T-cell (primary cell): ENCODE measurements around the gene ACSL6. TPM values are rescaled to one million over a fixed set of nuclear protein-coding genes. Genes with fewer than 3 reads are reported as not detected.

Experiments used
- ATAC-seq, 4 experiments: fragments of 200-7000 bp in 3 of 4; fragments of 150-1000 bp in 1 of 4; cut with Tn5 transposase; replicated peaks in 1 of 4; 1 replicate in 3 of 4; 2 replicates in 1 of 4; pipeline ENCODE4 v1.10.0; 2021; ENCODE audit warnings: moderate library complexity in 3 of 4, mild to moderate bottlenecking in 2 of 4, moderate number of reproducible peaks in 1 of 4
- CTCF ChIA-PET, 2 donors: fragments of 300-600 bp; sonication (Branson Sonifier 250); formaldehyde crosslinking; loops; one replicate each; lab custom pipeline; 2022; ENCODE audit warnings: antibody characterized with exemption in 2 of 2; lab: Charles Lee
- POLR2A ChIA-PET, 2 donors: fragments of 300-600 bp; sonication (Branson Sonifier 250); formaldehyde crosslinking; loops; one replicate each; lab custom pipeline; 2022; ENCODE audit warnings: antibody characterized with exemption in 2 of 2; lab: Charles Lee
- DNase-seq, 35 experiments: peaks; one replicate each; pipeline versions ENCODE4 v3.0.0 to v3.0.0-alpha.2; 2013 to 2023
- H3K27ac ChIP-seq: one replicate; pipeline ENCODE4 v1.5.1; 2013; ENCODE audit warnings: low read length
- H3K27me3 ChIP-seq, 2 experiments: replicated peaks in 1 of 2; 1 replicate in 1 of 2; 2 replicates in 1 of 2; pipeline versions ENCODE4 v1.6.1 to v1.7.0; 2013; ENCODE audit warnings: low read length in 1 of 2, mixed read lengths in 1 of 2; ENCODE audit not compliant: control insufficient read depth in 2 of 2, insufficient read depth in 2 of 2; ENCODE audit errors: extremely low read depth in 1 of 2
- H3K36me3 ChIP-seq, 2 donors: 1 replicate in 1 of 2; 2 replicates in 1 of 2; pipeline versions ENCODE4 v1.6.1 to v1.7.0; 2013; ENCODE audit warnings: low read length in 1 of 2; ENCODE audit not compliant: control insufficient read depth in 2 of 2, insufficient read depth in 1 of 2; ENCODE audit errors: extremely low read depth in 1 of 2
- H3K4me1 ChIP-seq, 2 experiments: 1 replicate in 1 of 2; 2 replicates in 1 of 2; pipeline versions ENCODE4 v1.6.1 to v1.7.0; 2013; ENCODE audit warnings: low read length in 2 of 2, mixed read lengths in 1 of 2; ENCODE audit not compliant: insufficient read depth in 2 of 2, control insufficient read depth in 1 of 2; ENCODE audit errors: extremely low read depth in 1 of 2
- H3K4me3 ChIP-seq, 2 donors: 1 replicate in 1 of 2; 2 replicates in 1 of 2; pipeline versions ENCODE4 v1.5.1 to v1.7.0; 2013; ENCODE audit warnings: mild to moderate bottlenecking in 2 of 2, low read length in 1 of 2, moderate library complexity in 1 of 2; ENCODE audit not compliant: control insufficient read depth in 1 of 2; ENCODE audit errors: extremely low read depth in 1 of 2
- H3K9me3 ChIP-seq: 2 replicates; pipeline ENCODE4 v1.7.0; 2013
- H3K27ac Mint-ChIP-seq, 2 donors: one replicate each; pipeline ENCODE4 v1.8.0; 2020 to 2021; ENCODE audit warnings: mild to moderate bottlenecking in 2 of 2, mixed read lengths in 2 of 2
- H3K27me3 Mint-ChIP-seq, 2 donors: one replicate each; pipeline ENCODE4 v1.8.0; 2021 to 2022; ENCODE audit warnings: mixed read lengths in 2 of 2
- H3K36me3 Mint-ChIP-seq: one replicate; pipeline ENCODE4 v1.8.0; 2021; ENCODE audit warnings: mixed read lengths
- H3K4me1 Mint-ChIP-seq, 3 donors: one replicate each; pipeline ENCODE4 v1.8.0; 2020 to 2022; ENCODE audit warnings: mixed read lengths in 3 of 3, mild to moderate bottlenecking in 1 of 3
- H3K4me3 Mint-ChIP-seq, 3 donors: one replicate each; pipeline ENCODE4 v1.8.0; 2020 to 2022; ENCODE audit warnings: mild to moderate bottlenecking in 3 of 3, mixed read lengths in 3 of 3, moderate library complexity in 3 of 3
- H3K9me3 Mint-ChIP-seq, 3 donors: one replicate each; pipeline ENCODE4 v1.8.0; 2020 to 2022; ENCODE audit warnings: mixed read lengths in 3 of 3
- WGBS: methylation state at CpG from one replicate; pipeline ENCODE4 v1.1.5; 2013; ENCODE audit warnings: missing lambda C conversion rate; ENCODE audit not compliant: insufficient coverage; 5-methylcytosine and 5-hydroxymethylcytosine counted together
- total RNA-seq, 35 experiments: library from RNA in 6 of 35; stranded (reverse) in 6 of 35; fragments of 120-200 nt in 1 of 35; gene quantifications; one replicate each; pipeline versions ENCODE4 v1.2.1 to v1.2.4 and lab custom pipeline; 2013 to 2026

ACSL6 gene
- total RNA-seq, 5 donors from 2014 or later (not counting 1 experiment from before 2014, with no cell fraction given), result 23.7 to 42.9 (median 27.8) TPM

DNA sequence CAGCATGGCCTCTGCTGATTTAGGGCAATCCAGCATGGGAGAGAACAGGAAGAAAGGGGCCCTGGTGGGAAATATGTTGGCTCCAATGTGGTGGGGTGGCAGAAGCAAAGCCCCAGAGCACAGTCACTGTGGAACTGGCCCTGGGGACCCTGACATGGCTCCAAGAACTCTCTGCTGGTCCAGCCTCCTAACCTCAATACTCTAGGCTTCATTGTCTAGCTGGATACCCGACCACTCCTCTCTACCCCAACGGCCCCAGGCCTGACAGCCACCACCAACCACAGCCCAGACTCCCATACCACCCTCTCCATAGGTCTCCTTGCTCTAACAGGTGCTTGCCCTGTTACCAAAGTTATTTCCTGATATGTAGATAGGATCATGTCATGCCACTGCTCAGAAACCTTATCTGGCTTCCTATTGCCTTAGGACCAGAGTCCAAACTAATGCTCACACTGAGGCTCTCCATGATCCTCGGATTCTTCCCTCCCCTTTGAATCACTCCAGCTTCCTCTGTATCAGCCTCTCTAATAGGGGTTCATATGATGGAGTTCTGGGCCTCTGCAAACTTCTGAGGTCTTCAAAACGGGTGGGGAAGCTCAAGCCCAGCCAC, 12.9 kb downstream of the ACSL6 start:
- Mint-ChIP-seq H3K27ac (peak overlapping the region in 1 of 2 donors; percentile 19), H3K4me3 (peak overlapping the region in 1 of 3 donors; percentile 67), H3K27me3 (no peaks in the 10 kb centered on the region), H3K9me3 (no peaks in the 10 kb centered on the region), H3K36me3 (no peaks in the 10 kb centered on the region), H3K4me1 (peaks cover 56 to 70% (median 68%) of the 10 kb centered on the region in 3 donors)
- Histone ChIP-seq H3K27me3 (no peaks in the 10 kb centered on the region), H3K4me1 (peaks cover 25 to 67% of the 10 kb centered on the region in 2 experiments), H3K27ac (no peak overlapping the region), H3K4me3 (no peak overlapping the region), H3K9me3 (no peaks in the 10 kb centered on the region), H3K36me3 (no peaks in the 10 kb centered on the region)
- ATAC-seq, result no peak
- ChIA-PET CTCF (interaction anchor here (1.1 kb wide), 2 partner anchors 9 kb away, joined by 3 to 4 read pairs; no protein-coding TSS in a partner anchor), POLR2A (interaction anchor here in 1 of 2 donors (0.7 kb wide), 1 partner anchor 282 kb away, joined by 3 read pairs; no protein-coding TSS in a partner anchor)
- no peak for DNase-seq
- WGBS, result 100% methylated on average over 1 of the region's 4 CpGs

DNA sequence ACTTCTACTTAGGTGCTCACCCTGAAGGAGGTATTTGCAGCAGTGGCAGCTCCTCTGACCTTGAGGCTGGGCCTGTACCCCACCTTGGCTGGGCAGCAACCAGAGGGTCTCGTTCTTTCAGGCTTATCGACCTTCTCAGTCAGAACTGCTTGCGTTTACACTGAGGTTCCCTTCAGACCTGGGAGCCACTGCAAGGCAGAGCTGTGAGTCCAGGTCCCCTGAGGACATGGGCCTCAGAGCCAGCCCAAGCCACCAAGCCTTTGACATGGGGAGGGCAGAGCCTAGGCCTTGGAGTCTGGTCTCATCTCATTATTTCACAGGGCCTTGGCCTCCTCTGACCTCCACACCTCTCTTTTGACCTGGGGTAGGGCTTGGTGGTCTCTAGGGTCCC, 13.7 kb downstream of the ACSL6 start:
- Mint-ChIP-seq H3K4me1 (peaks cover 54 to 68% (median 63%) of the 10 kb centered on the region in 3 donors), H3K9me3 (no peaks in the 10 kb centered on the region), H3K4me3 (no peak overlapping the region), H3K36me3 (no peaks in the 10 kb centered on the region), H3K27ac (peak overlapping the region in 1 of 2 donors; percentile 39), H3K27me3 (peaks cover 0 to under 1% of the 10 kb centered on the region in 2 donors)
- POLR2A ChIA-PET, result no interaction called here
- Histone ChIP-seq H3K9me3 (no peaks in the 10 kb centered on the region), H3K27me3 (no peaks in the 10 kb centered on the region), H3K4me1 (peaks cover 25 to 60% of the 10 kb centered on the region in 2 experiments), H3K4me3 (no peak overlapping the region), H3K27ac (no peak overlapping the region), H3K36me3 (no peaks in the 10 kb centered on the region)
- no peak for ATAC-seq
- DNase-seq, result no peak
- 98% methylated on average over 3 of the region's 3 CpGs for WGBS
- CTCF ChIA-PET, result interaction anchor here in 1 of 2 donors (1.2 kb wide), 1 partner anchor 10 kb away, joined by 3 read pairs; no protein-coding TSS in a partner anchor

DNA sequence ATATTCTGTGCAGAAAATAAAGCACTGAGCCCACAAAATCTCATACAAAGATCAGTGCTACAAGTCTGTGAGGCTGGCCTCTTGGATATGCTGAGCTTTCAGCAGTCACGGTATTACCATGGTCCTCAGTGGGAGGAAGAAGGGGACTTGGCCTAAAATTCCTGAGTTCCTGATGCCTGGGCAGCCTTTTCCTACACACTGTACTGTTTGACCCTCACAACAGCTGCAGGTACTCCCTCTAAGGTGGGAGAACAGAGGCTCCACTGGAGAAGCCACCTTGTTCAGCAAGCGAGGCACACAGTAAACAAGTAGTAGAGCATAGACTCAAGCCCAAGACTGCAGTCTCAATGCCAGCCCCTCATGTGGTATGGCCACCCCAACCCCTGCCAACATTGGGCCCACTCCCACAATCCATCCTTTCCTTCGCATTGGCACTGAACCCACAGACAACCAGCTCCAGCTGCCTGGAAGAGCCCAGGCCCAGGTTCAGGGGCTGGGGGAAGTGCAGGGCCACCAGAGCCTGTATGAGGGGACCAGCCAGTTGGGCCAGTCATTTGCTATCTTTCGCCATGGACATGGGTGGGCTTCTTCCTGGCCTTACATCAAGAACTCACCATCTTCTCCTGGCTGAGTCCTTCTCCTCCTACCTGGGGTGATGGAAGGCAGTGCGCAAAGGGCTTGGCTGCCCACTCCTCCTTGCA, 14.3 kb downstream of the ACSL6 start:
- Histone ChIP-seq H3K27ac (no peak overlapping the region), H3K9me3 (no peaks in the 10 kb centered on the region), H3K36me3 (no peaks in the 10 kb centered on the region), H3K4me1 (peaks cover 25 to 55% of the 10 kb centered on the region in 2 experiments), H3K27me3 (no peaks in the 10 kb centered on the region), H3K4me3 (no peak overlapping the region)
- peaks cover 0 to 4% of the 10 kb centered on the region in 2 donors for H3K27me3 Mint-ChIP-seq
- POLR2A ChIA-PET, result no interaction called here
- ATAC-seq, result no peak
- no peaks in the 10 kb centered on the region for H3K36me3 Mint-ChIP-seq
- peak overlapping the region in 1 of 3 donors; percentile 7 for H3K4me3 Mint-ChIP-seq
- DNase-seq, result no peak
- CTCF ChIA-PET, result interaction anchor here (1.2 to 1.7 kb wide), 2 partner anchors 10 to 11 kb away, joined by 3 to 5 read pairs; no protein-coding TSS in a partner anchor
- peaks cover 49 to 62% (median 57%) of the 10 kb centered on the region in 3 donors for H3K4me1 Mint-ChIP-seq
- 100% methylated on average over 1 of the region's 5 CpGs for WGBS
- peak overlapping the region; percentile 14 to 45 for H3K27ac Mint-ChIP-seq
- no peaks in the 10 kb centered on the region for H3K9me3 Mint-ChIP-seq

DNA sequence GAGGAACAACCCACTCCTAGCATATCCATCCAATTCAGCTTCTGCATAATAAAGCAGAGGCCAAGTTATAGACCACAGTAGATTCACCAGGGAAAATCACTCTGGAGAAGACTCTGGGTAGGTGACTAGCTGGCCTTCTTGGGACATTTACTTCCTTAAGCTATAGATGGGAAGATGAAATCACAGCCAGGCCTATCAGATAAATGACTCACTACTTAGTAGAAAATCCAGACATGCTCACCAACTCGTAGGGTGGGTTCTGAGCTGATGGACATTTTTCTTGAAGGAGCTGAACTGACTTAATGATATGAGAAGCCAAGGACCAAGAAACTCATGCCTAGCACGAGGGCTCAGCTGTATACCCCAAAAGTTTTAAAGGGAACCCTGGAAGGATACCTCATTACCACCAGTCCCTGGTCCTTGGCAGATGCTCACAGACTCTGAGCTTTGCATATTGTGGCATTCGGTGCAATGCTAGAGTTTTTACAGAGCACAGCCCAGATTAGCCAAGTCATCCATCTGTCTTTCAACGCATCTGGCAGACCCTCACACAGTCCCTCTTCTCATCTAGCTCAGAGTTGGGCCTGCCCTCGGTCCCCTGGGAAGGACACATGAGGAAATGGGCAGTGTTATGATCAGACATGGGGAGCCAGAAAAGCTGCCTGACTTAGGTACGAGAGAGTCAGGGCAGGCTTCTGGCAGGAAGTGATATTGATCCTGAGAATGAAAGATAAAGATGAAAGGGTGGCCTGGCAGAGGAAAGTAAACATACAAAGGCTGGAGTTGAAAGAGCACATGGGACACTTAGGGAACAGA, 15.0 kb downstream of the ACSL6 start:
- H3K4me3 Mint-ChIP-seq, result peak overlapping the region in 1 of 3 donors; percentile 7
- CTCF ChIA-PET, result interaction anchor here (0.8 to 1.7 kb wide), 4 partner anchors 9 to 11 kb away, joined by 3 to 5 read pairs (median 4); no protein-coding TSS in a partner anchor
- H3K27ac Mint-ChIP-seq, result peak overlapping the region; percentile 14 to 45
- Histone ChIP-seq H3K4me3 (no peak overlapping the region), H3K9me3 (no peaks in the 10 kb centered on the region), H3K27ac (no peak overlapping the region), H3K27me3 (no peaks in the 10 kb centered on the region), H3K4me1 (peaks cover 20 to 47% of the 10 kb centered on the region in 2 experiments), H3K36me3 (no peaks in the 10 kb centered on the region)
- H3K4me1 Mint-ChIP-seq, result peaks cover 41 to 55% (median 51%) of the 10 kb centered on the region in 3 donors
- 62% methylated on average over 3 of the region's 6 CpGs for WGBS
- POLR2A ChIA-PET, result interaction anchor here in 1 of 2 donors (0.6 kb wide), 1 partner anchor 391 kb away, joined by 3 read pairs; no protein-coding TSS in a partner anchor
- ATAC-seq, result no peak
- no peaks in the 10 kb centered on the region for H3K9me3 Mint-ChIP-seq
- no peaks in the 10 kb centered on the region for H3K36me3 Mint-ChIP-seq
- peaks cover 0 to 4% of the 10 kb centered on the region in 2 donors for H3K27me3 Mint-ChIP-seq
- no peak for DNase-seq

DNA sequence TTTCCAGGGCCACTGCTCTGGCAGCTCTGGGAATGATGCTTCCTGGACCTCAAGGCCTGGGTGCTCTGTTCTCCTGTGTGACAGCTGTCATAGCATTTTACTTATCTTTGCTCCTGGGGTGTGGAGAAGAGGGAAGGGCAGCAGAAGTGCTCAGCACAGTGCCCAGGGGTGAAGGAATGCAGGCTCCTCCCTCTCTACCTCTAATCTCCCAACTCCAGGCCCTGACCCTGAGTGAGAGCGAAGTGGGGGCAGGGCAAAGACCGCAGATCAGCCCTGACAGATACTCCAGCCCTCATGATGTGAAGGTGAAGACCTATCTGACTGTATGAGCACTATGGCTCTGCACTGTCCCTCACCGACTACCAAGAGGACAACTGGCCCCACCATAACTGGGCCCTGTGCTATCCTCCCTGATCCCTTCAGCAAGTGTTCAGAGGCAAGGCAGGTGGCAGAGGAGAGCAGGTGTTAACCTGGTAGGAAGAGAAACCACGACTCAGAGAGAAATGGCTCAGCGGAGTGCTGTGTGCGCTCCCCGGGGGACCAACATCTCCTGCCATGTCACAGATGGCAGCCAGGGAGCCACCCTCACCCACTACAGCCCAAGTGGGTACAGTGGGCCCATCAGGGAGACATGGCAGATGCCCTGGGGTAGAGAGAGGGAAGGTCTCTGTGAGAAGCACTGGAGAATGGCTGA, 16.8 kb downstream of the ACSL6 start:
- Mint-ChIP-seq H3K27ac (no peak overlapping the region), H3K4me1 (peaks cover 24 to 37% (median 34%) of the 10 kb centered on the region in 3 donors)

More for the DNA sequence above, 16.8 kb downstream of the ACSL6 start:
- Histone ChIP-seq H3K36me3 (no peaks in the 10 kb centered on the region), H3K9me3 (no peaks in the 10 kb centered on the region), H3K4me3 (no peak overlapping the region), H3K27ac (no peak overlapping the region), H3K27me3 (peaks cover 0 to 3% of the 10 kb centered on the region in 2 experiments), H3K4me1 (peaks cover 7 to 30% of the 10 kb centered on the region in 2 experiments)
- no peaks in the 10 kb centered on the region for H3K9me3 Mint-ChIP-seq
- no peaks in the 10 kb centered on the region for H3K36me3 Mint-ChIP-seq
- H3K4me3 Mint-ChIP-seq, result no peak overlapping the region
- peaks cover 0 to 4% of the 10 kb centered on the region in 2 donors for H3K27me3 Mint-ChIP-seq
- 100% methylated on average over 1 of the region's 7 CpGs for WGBS
- ATAC-seq, result no peak
- ChIA-PET POLR2A (no interaction called here), CTCF (no interaction called here)
- DNase-seq, result no peak
